Colonic mucosa (tissue), 4 donors: ENCODE measurements around the gene KLHL14. TPM values are rescaled to one million over a fixed set of nuclear protein-coding genes. Genes with fewer than 3 reads are reported as not detected.

Experiments
- DNase-seq: peaks from one replicate; pipeline ENCODE4 v3.0.0-alpha.2; 2020
- H3K27ac ChIP-seq: fragments of 200-600 bp; one replicate; pipeline ENCODE4 v1.8.0; 2021
- H3K27me3 ChIP-seq: fragments of 200-600 bp; one replicate; pipeline ENCODE4 v1.8.0; 2021
- H3K36me3 ChIP-seq: fragments of 200-600 bp; one replicate; pipeline ENCODE4 v1.8.0; 2021
- H3K4me1 ChIP-seq: fragments of 200-600 bp; one replicate; pipeline ENCODE4 v1.8.0; 2021; ENCODE audit warnings: mild to moderate bottlenecking
- H3K4me3 ChIP-seq: fragments of 200-600 bp; one replicate; pipeline ENCODE4 v1.8.0; 2021
- H3K9ac ChIP-seq, 2 donors: one replicate each; pipeline ENCODE4 v1.7.0; 2013; ENCODE audit warnings: control low read depth in 2 of 2, low read depth in 2 of 2, low read length in 2 of 2
- H3K9me3 ChIP-seq: fragments of 200-600 bp; one replicate; pipeline ENCODE4 v1.8.0; 2021
- CTCF ChIP-seq: fragments of 200-600 bp; IDR thresholded peaks from one replicate; pipeline ENCODE4 v1.8.0; 2022; ENCODE audit warnings: antibody characterized with exemption, mild to moderate bottlenecking
- intact Hi-C: fragments of 100-400 bp; cut with DNase I; formaldehyde crosslinking; loops from one replicate; pipeline ENCODE4 v1.14.1; 2022
- total RNA-seq, 2 donors: library from RNA; stranded (reverse); fragmentation: NEBNext Ultra II Directional in 1 of 2; extraction: Animal tissue kit (Norgen Biotek cat#: 25700) in 1 of 2; gene quantifications; one replicate each; pipeline ENCODE4 v1.2.1, GENCODE V29; 2021
- donor health status: healthy.
- donor health status: DM: no; HTN: no; CAD: no.
- donor health status: DM: no; HTN: no; CAD: no.

The KLHL14 gene
- total RNA-seq, 2 donors from 2014 or later: 0.07 to 0.08 TPM

- Histone ChIP-seq H3K9ac (no peak overlapping the region), H3K27me3 (no peaks in the 10 kb centered on the region), H3K9me3 (no peaks in the 10 kb centered on the region), H3K36me3 (no peaks in the 10 kb centered on the region), H3K27ac (no peak overlapping the region), H3K4me3 (no peak overlapping the region), H3K4me1 (no peaks in the 10 kb centered on the region)
- intact Hi-C loops: no loop called here
- no peak for DNase-seq
- no peak for TF ChIP-seq CTCF
Observed at GRCh38 chr18:32750328-32750727, 22.5 kb downstream of the KLHL14 start.

- Histone ChIP-seq H3K9ac (no peak overlapping the region), H3K9me3 (no peaks in the 10 kb centered on the region), H3K27me3 (no peaks in the 10 kb centered on the region), H3K36me3 (no peaks in the 10 kb centered on the region), H3K27ac (no peak overlapping the region), H3K4me3 (no peak overlapping the region), H3K4me1 (no peaks in the 10 kb centered on the region)
- TF ChIP-seq CTCF: no peak
- no peak for DNase-seq
- intact Hi-C loops: no loop called here
Observed at GRCh38 chr18:32749809-32750208, 23.0 kb downstream of the KLHL14 start.

- DNase-seq: no peak
- H3K4me3 ChIP-seq: no peak overlapping the region
- no peak for TF ChIP-seq CTCF
- H3K27ac ChIP-seq: no peak overlapping the region
- H3K36me3 ChIP-seq: no peaks in the 10 kb centered on the region
- no peaks in the 10 kb centered on the region for H3K9me3 ChIP-seq
- H3K27me3 ChIP-seq: no peaks in the 10 kb centered on the region
- intact Hi-C loops: no loop called here
- no peaks in the 10 kb centered on the region for H3K4me1 ChIP-seq
- H3K9ac ChIP-seq: no peak overlapping the region
Observed at GRCh38 chr18:32742579-32742978, 30.2 kb downstream of the KLHL14 start.

GRCh38 chr18:32735781-32736180, 37.0 kb downstream of the KLHL14 start:
- intact Hi-C loops: no loop called here
- TF ChIP-seq CTCF: no peak
- no peak overlapping the region for H3K4me3 ChIP-seq

GRCh38 chr18:32734442-32734841, 38.4 kb downstream of the KLHL14 start:
- no peak overlapping the region for H3K4me3 ChIP-seq
- intact Hi-C loops: no loop called here
- H3K27me3 ChIP-seq: no peaks in the 10 kb centered on the region
- DNase-seq: no peak
- no peak for TF ChIP-seq CTCF
- no peaks in the 10 kb centered on the region for H3K4me1 ChIP-seq
- H3K36me3 ChIP-seq: no peaks in the 10 kb centered on the region
- H3K9me3 ChIP-seq: no peaks in the 10 kb centered on the region
- no peak overlapping the region for H3K27ac ChIP-seq
- H3K9ac ChIP-seq: no peak overlapping the region

More at GRCh38 chr18:32735781-32736180, 37.0 kb downstream of the KLHL14 start:
- Histone ChIP-seq H3K9ac (no peak overlapping the region), H3K27ac (no peak overlapping the region), H3K27me3 (no peaks in the 10 kb centered on the region), H3K36me3 (no peaks in the 10 kb centered on the region), H3K9me3 (no peaks in the 10 kb centered on the region), H3K4me1 (no peaks in the 10 kb centered on the region)
- no peak for DNase-seq

- Histone ChIP-seq H3K27me3 (no peaks in the 10 kb centered on the region), H3K4me1 (no peaks in the 10 kb centered on the region), H3K9ac (no peak overlapping the region), H3K9me3 (no peaks in the 10 kb centered on the region), H3K4me3 (no peak overlapping the region), H3K36me3 (no peaks in the 10 kb centered on the region), H3K27ac (no peak overlapping the region)
- TF ChIP-seq CTCF: no peak
- no peak for DNase-seq
- intact Hi-C loops: no loop called here
Observed at GRCh38 chr18:32732165-32732564, 40.7 kb downstream of the KLHL14 start.
